Kidney (tissue), 14 donors: Measurements from ENCODE around the gene MLF1. TPM values are rescaled to one million over a fixed set of nuclear protein-coding genes. Genes with fewer than 3 reads are reported as not detected.

ENCODE experiments used
- DNase-seq, 5 donors: peaks; one replicate each; pipeline ENCODE4 v3.0.0-alpha.2; 2013 to 2020
- FAIRE-seq: peaks from 2 replicates; lab custom pipeline; 2012; peaks lifted over from hg19 to GRCh38; lab: Jason Lieb, UNC
- H3K27ac ChIP-seq, 2 donors: one replicate each; pipeline ENCODE4 v1.7.0; 2013; ENCODE audit warnings: low read depth in 2 of 2, low read length in 2 of 2, inconsistent platforms in 1 of 2
- H3K27me3 ChIP-seq: one replicate; pipeline ENCODE4 v1.7.1; 2013; ENCODE audit warnings: low read length, inconsistent platforms; ENCODE audit not compliant: control insufficient read depth, insufficient read depth
- H3K36me3 ChIP-seq, 3 donors: one replicate each; pipeline versions ENCODE4 v1.7.0 to v1.7.1; 2013; ENCODE audit warnings: low read length in 3 of 3, control low read depth in 1 of 3, inconsistent platforms in 1 of 3; ENCODE audit not compliant: insufficient read depth in 3 of 3, control insufficient read depth in 2 of 3
- H3K4me1 ChIP-seq, 3 donors: one replicate each; pipeline versions ENCODE4 v1.7.0 to v1.7.1; 2013; ENCODE audit warnings: low read length in 3 of 3, inconsistent platforms in 1 of 3, low read depth in 1 of 3; ENCODE audit not compliant: control insufficient read depth in 2 of 3, insufficient read depth in 2 of 3
- H3K4me3 ChIP-seq, 3 donors: one replicate each; pipeline versions ENCODE4 v1.7.0 to v1.8.1; 2013; ENCODE audit warnings: low read length in 3 of 3, control low read depth in 1 of 3, inconsistent platforms in 1 of 3
- H3K9ac ChIP-seq, 3 donors: one replicate each; pipeline versions ENCODE4 v1.7.0 to v1.7.1; 2013; ENCODE audit warnings: low read length in 3 of 3, control low read depth in 1 of 3, inconsistent platforms in 1 of 3
- H3K9me3 ChIP-seq, 3 donors: one replicate each; pipeline versions ENCODE4 v1.7.0 to v1.7.1; 2013; ENCODE audit warnings: low read length in 3 of 3, control low read depth in 1 of 3, inconsistent platforms in 1 of 3; ENCODE audit not compliant: control insufficient read depth in 2 of 3, insufficient read depth in 1 of 3
- intact Hi-C: fragments of 100-400 bp; cut with DNase I; formaldehyde crosslinking; loops from one replicate; pipeline ENCODE4 v1.11.1; 2022
- polyA plus RNA-seq: library from polyadenylated mRNA; stranded (reverse); fragments of 350-450 nt; fragmentation: Illumina TruSeq; extraction: RNeasy Lipid Tissue Mini Kit (QIAGEN cat#74804); gene quantifications from one replicate; pipeline ENCODE4 v1.2.3, GENCODE V29; 2014; ENCODE audit warnings: low read depth, low replicate concordance; ENCODE audit not compliant: insufficient read depth
- total RNA-seq: library from RNA; stranded (reverse); fragmentation: NEBNext Ultra II Directional; extraction: Animal tissue kit (Norgen Biotek cat#: 25700); gene quantifications from one replicate; pipeline ENCODE4 v1.2.1, GENCODE V29; 2021
- TF ChIP-seq, protein P1 (sequence below): IDR thresholded peaks from 3 replicates; pipeline ENCODE4 v1.5.1; 2012; ENCODE audit warnings: mild to moderate bottlenecking, moderate library complexity, borderline replicate concordance; ENCODE audit not compliant: insufficient read depth; ENCODE audit errors: extremely low read depth
- donor health status: control.
- donor health status: control.
- donor health status: control.
- donor health status: control.
- donor health status: control.
- donor health status: DM: yes; HTN: yes; CAD: no.
- donor health status: Normal renal cell carcinoma (clear cell type).

MLF1 gene
- total and polyA plus RNA-seq, 2 donors from 2014 or later, result 16.9 to 30.0 TPM

DNA sequence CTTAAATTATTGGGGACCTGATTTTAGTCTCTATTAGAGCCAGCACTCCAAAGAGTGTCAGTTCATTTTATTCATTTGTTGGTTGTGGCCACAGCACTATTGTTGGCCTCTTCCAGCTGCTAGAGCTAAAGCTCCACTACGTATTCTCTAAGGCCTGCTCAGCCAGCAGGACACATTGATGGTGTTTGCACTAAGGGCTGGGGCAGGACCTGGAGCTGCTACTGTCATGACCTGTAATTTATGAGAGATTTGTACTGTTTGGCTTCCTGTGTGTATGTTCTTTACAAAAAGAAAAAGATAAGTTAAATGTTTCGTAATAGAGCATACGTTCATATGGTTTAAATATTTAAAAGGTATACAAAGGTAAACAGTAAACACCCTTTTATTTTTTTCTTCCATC is 81.5 kb downstream of the MLF1 start:
- H3K4me1 ChIP-seq, result no peaks in the 10 kb centered on the region
- no peak overlapping the region for H3K27ac ChIP-seq
- no peaks in the 10 kb centered on the region for H3K9me3 ChIP-seq
- FAIRE-seq, result no peak
- no peaks in the 10 kb centered on the region for H3K27me3 ChIP-seq
- peaks cover 2 to 19% (median 7%) of the 10 kb centered on the region in 3 donors for H3K36me3 ChIP-seq
- no peak for DNase-seq
- intact Hi-C loops, result no loop called here
- no peak overlapping the region for H3K9ac ChIP-seq
- TF ChIP-seq, protein P1, sequence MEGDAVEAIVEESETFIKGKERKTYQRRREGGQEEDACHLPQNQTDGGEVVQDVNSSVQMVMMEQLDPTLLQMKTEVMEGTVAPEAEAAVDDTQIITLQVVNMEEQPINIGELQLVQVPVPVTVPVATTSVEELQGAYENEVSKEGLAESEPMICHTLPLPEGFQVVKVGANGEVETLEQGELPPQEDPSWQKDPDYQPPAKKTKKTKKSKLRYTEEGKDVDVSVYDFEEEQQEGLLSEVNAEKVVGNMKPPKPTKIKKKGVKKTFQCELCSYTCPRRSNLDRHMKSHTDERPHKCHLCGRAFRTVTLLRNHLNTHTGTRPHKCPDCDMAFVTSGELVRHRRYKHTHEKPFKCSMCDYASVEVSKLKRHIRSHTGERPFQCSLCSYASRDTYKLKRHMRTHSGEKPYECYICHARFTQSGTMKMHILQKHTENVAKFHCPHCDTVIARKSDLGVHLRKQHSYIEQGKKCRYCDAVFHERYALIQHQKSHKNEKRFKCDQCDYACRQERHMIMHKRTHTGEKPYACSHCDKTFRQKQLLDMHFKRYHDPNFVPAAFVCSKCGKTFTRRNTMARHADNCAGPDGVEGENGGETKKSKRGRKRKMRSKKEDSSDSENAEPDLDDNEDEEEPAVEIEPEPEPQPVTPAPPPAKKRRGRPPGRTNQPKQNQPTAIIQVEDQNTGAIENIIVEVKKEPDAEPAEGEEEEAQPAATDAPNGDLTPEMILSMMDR, result no peak
- H3K4me3 ChIP-seq, result no peak overlapping the region

Other genes with a start within 250 kb of the MLF1 start
- gene GFM1, start 73.3 kb downstream of the MLF1 start, total RNA-seq, result 49.3 TPM
- gene GFM1, start 73.3 kb downstream of the MLF1 start, polyA plus RNA-seq, result 21.9 TPM
- 20.6 TPM for gene LXN, start 101.5 kb downstream of the MLF1 start, total RNA-seq
- 21.6 TPM for gene LXN, start 101.5 kb downstream of the MLF1 start, polyA plus RNA-seq
- 94.0 TPM for gene RARRES1, start 161.3 kb downstream of the MLF1 start, total RNA-seq
- 10.3 TPM for gene RARRES1, start 161.3 kb downstream of the MLF1 start, polyA plus RNA-seq
- 76.2 TPM for gene MFSD1, start 230.9 kb downstream of the MLF1 start, total RNA-seq
- 46.5 TPM for gene MFSD1, start 230.9 kb downstream of the MLF1 start, polyA plus RNA-seq